ENCODE results near the gene PTTG1IP.
A peak's percentile ranks its signal among the peaks of the same experiment; 100 is the strongest.

PTTG1IP gene

GRCh38 chr21:44872323-44872648, 1.2 kb downstream of the PTTG1IP start:
- H3K4me3 ChIP-seq (ENCODE audit: low read depth, low read length), result peak overlapping the region; percentile 80
- TF ChIP-seq CTCF (IDR thresholded peaks at IDR 0.05; ENCODE audit: insufficient read depth, low read depth, low read length, missing control alignments), result no peak
- DNase-seq (ENCODE audit: low read depth), result peak; percentile 36

GRCh38 chr21:44871576-44872269, 1.8 kb downstream of the PTTG1IP start:
- H3K4me3 ChIP-seq (ENCODE audit: low read depth, low read length), result peak overlapping the region; percentile 80
- DNase-seq (ENCODE audit: low read depth), result no peak
- no peak for TF ChIP-seq CTCF (IDR thresholded peaks at IDR 0.05; ENCODE audit: insufficient read depth, low read depth, low read length, missing control alignments)

GRCh38 chr21:44870748-44871495, 2.6 kb downstream of the PTTG1IP start:
- no peak for TF ChIP-seq CTCF (IDR thresholded peaks at IDR 0.05; ENCODE audit: insufficient read depth, low read depth, low read length, missing control alignments)
- H3K4me3 ChIP-seq (ENCODE audit: low read depth, low read length), result no peak overlapping the region
- DNase-seq (ENCODE audit: low read depth), result no peak

- no peak overlapping the region for H3K4me3 ChIP-seq (ENCODE audit: low read depth, low read length)
- no peak for TF ChIP-seq CTCF (IDR thresholded peaks at IDR 0.05; ENCODE audit: insufficient read depth, low read depth, low read length, missing control alignments)
- DNase-seq (ENCODE audit: low read depth), result no peak
These were observed 3.4 kb downstream of the PTTG1IP start for GRCh38 chr21:44869781-44870747.

- DNase-seq (ENCODE audit: low read depth), result no peak
- no peak for TF ChIP-seq CTCF (IDR thresholded peaks at IDR 0.05; ENCODE audit: insufficient read depth, low read depth, low read length, missing control alignments)
- H3K4me3 ChIP-seq (ENCODE audit: low read depth, low read length), result no peak overlapping the region
These were observed 4.8 kb downstream of the PTTG1IP start for GRCh38 chr21:44868707-44869106.

- no peak overlapping the region for H3K4me3 ChIP-seq (ENCODE audit: low read depth, low read length)
- TF ChIP-seq CTCF (IDR thresholded peaks at IDR 0.05; ENCODE audit: insufficient read depth, low read depth, low read length, missing control alignments), result no peak
- peak; percentile 30 for DNase-seq (ENCODE audit: low read depth)
These were observed 5.3 kb downstream of the PTTG1IP start for GRCh38 chr21:44867999-44868700.

Measured in GM12865 (cell line).